Heart left ventricle (tissue), 16 donors: Measurements from ENCODE around the gene BMPER. TPM values are rescaled to one million over a fixed set of nuclear protein-coding genes. Genes with fewer than 3 reads are reported as not detected.

Experiments used
- ATAC-seq, 4 donors: fragments of 200-7000 bp; cut with Tn5 transposase; one replicate each; pipeline ENCODE4 v1.9.1; 2020 to 2022; ENCODE audit warnings: moderate library complexity in 4 of 4, mild to moderate bottlenecking in 3 of 4, moderate number of reproducible peaks in 1 of 4
- DNase-seq, 5 donors: peaks; one replicate each; pipeline ENCODE4 v3.0.0-alpha.2; 2020
- H3K27ac ChIP-seq, 12 donors: fragments of 200-600 bp; sonication (generic) in 4 of 12; one replicate each; pipeline versions ENCODE4 v1.5.0 to v1.8.0; 2016 to 2022; ENCODE audit warnings: mild to moderate bottlenecking in 2 of 12
- H3K27me3 ChIP-seq, 9 donors: fragments of 200-600 bp; sonication (generic) in 2 of 9; one replicate each; pipeline versions ENCODE4 v1.5.1 to v1.8.0; 2016 to 2022; ENCODE audit warnings: mild to moderate bottlenecking in 3 of 9
- H3K36me3 ChIP-seq, 9 donors: fragments of 200-600 bp; sonication (generic) in 2 of 9; one replicate each; pipeline versions ENCODE4 v1.5.0 to v1.8.0; 2018 to 2022; ENCODE audit warnings: mild to moderate bottlenecking in 2 of 9
- H3K4me1 ChIP-seq, 12 donors: fragments of 200-600 bp; sonication (generic) in 4 of 12; one replicate each; pipeline versions ENCODE4 v1.5.0 to v1.8.0; 2016 to 2022; ENCODE audit warnings: mild to moderate bottlenecking in 3 of 12
- H3K4me3 ChIP-seq, 12 donors: fragments of 200-600 bp; sonication (generic) in 4 of 12; one replicate each; pipeline versions ENCODE4 v1.5.0 to v1.8.0; 2017 to 2022; ENCODE audit warnings: mild to moderate bottlenecking in 9 of 12, moderate library complexity in 4 of 12
- H3K9me3 ChIP-seq, 12 donors: fragments of 200-600 bp; sonication (generic) in 4 of 12; one replicate each; pipeline versions ENCODE4 v1.5.0 to v1.8.0; 2016 to 2022; ENCODE audit warnings: mild to moderate bottlenecking in 1 of 12
- CTCF ChIP-seq, 12 donors: fragments of 200-600 bp; sonication (generic) in 4 of 12; IDR thresholded peaks; one replicate each; pipeline versions ENCODE4 v1.5.0 to v1.8.0; 2018 to 2022; ENCODE audit warnings: antibody characterized with exemption in 12 of 12, mild to moderate bottlenecking in 5 of 12
- POLR2A ChIP-seq, 2 donors: fragments of 450-650 bp; IDR thresholded peaks; one replicate each; pipeline ENCODE4 v1.6.1; 2017; ENCODE audit warnings: antibody characterized with exemption in 2 of 2, mild to moderate bottlenecking in 2 of 2, moderate library complexity in 2 of 2
- WGBS, 4 donors: extraction: QIAGEN DNeasy Blood & Tissue Kit in 2 of 4; methylation state at CpG; one replicate each; pipeline versions ENCODE4 v1.1.5 to v1.1.7; 2013 to 2018; 5-methylcytosine and 5-hydroxymethylcytosine counted together
- intact Hi-C, 10 donors: fragments of 100-400 bp; cut with DNase I; formaldehyde crosslinking; loops; one replicate each; pipeline versions ENCODE4 v1.11.1 to v1.14.2; 2022
- polyA plus RNA-seq, 2 donors: library from polyadenylated mRNA; stranded (reverse); fragments of 200-250 nt; gene quantifications; one replicate each; pipeline ENCODE4 v1.2.3, GENCODE V29; 2013
- total RNA-seq, 9 donors: library from RNA; depleted of rRNA in 2 of 9; stranded (reverse); fragments of >200 nt in 2 of 9; fragmentation: NEBNext Ultra II Directional in 3 of 9; extraction: Animal tissue kit (Norgen Biotek cat#: 25700) in 3 of 9; gene quantifications; one replicate each; pipeline versions ENCODE4 v1.1.0 to v1.2.4, GENCODE V29; 2016 to 2023
- donor health status: ischemic (EF 13 %, LVEDD 7.1; RV severe dilation, severe dysfunction).
- donor health status: healthy with polysubstance abuse.
- donor health status: DM: no; HTN: yes; CAD: no.
- donor health status: DM: no; HTN: no; CAD: no.
- donor health status: ischemic (EF 25% LVEDD 6.9; RV normal size, moderate dysfunction).
- donor health status: ischemic (EF 25% LVEDD 5.7; RV mildly dilated, moderate dysfunction).
- donor health status: healthy.
- donor health status: DM: yes; HTN: yes; CAD: no.
- donor health status: ischemic (EF 35%, LVEDD 5.7; RV mildly dilated, moderate dysfunction).
- donor health status: nonischemic (EF 11% LVEDD 7.7; RV severe dilation, severe dysfunction).
- donor health status: DM: yes; HTN: yes; CAD: no.
- donor health status: PGD.
- donor health status: ischemic (EF 29% LVEDD 5.4; RV normal size, mild dysfunction).
- donor health status: nonischemic (EF 23%, LVEDD 6.1; RV moderate dilation, normal function).

Gene BMPER
- total and polyA plus RNA-seq, 11 donors, result 0.05 to 4.2 (median 0.85) TPM

GRCh38 chr7:34123316-34123715 lies 218.0 kb downstream of the BMPER start:
- WGBS, 4 donors, result 67 to 81% (median 76%) methylated on average over 2 of the region's 2 CpGs
- intact Hi-C loops, result no loop called here
- Histone ChIP-seq H3K27ac (no peak overlapping the region), H3K27me3 (no peaks in the 10 kb centered on the region), H3K9me3 (peaks cover 0 to 35% (median 20%) of the 10 kb centered on the region in 12 donors), H3K4me1 (no peaks in the 10 kb centered on the region), H3K36me3 (no peaks in the 10 kb centered on the region), H3K4me3 (no peak overlapping the region)
- ATAC-seq (no peak), DNase-seq (no peak)
- TF ChIP-seq CTCF (IDR thresholded peaks at IDR 0.05) (no peak), POLR2A (IDR thresholded peaks at IDR 0.05) (no peak)

GRCh38 chr7:34124765-34125164 lies 219.4 kb downstream of the BMPER start:
- H3K4me1 ChIP-seq, result no peaks in the 10 kb centered on the region
- H3K9me3 ChIP-seq, result peaks cover 0 to 35% (median 20%) of the 10 kb centered on the region in 12 donors
- TF ChIP-seq POLR2A (IDR thresholded peaks at IDR 0.05), result no peak
- no peak for TF ChIP-seq CTCF (IDR thresholded peaks at IDR 0.05)
- H3K27ac ChIP-seq, result no peak overlapping the region
- no peaks in the 10 kb centered on the region for H3K36me3 ChIP-seq
- DNase-seq, result no peak
- 0 to 73% (median 34%) methylated on average over 1 of the region's 1 CpG for WGBS, 4 donors
- H3K4me3 ChIP-seq, result no peak overlapping the region
- H3K27me3 ChIP-seq, result no peaks in the 10 kb centered on the region
- intact Hi-C loops, result no loop called here
- no peak for ATAC-seq

GRCh38 chr7:34128762-34129161 lies 223.4 kb downstream of the BMPER start:
- ATAC-seq, result no peak
- intact Hi-C loops, result no loop called here
- Histone ChIP-seq H3K36me3 (no peaks in the 10 kb centered on the region), H3K27ac (no peak overlapping the region), H3K4me1 (no peaks in the 10 kb centered on the region), H3K4me3 (no peak overlapping the region), H3K9me3 (peaks cover 0 to 29% (median 19%) of the 10 kb centered on the region in 12 donors), H3K27me3 (no peaks in the 10 kb centered on the region)
- 36 to 49% (median 45%) methylated on average over 5 of the region's 5 CpGs for WGBS, 4 donors
- no peak for DNase-seq
- no peak for TF ChIP-seq POLR2A (IDR thresholded peaks at IDR 0.05)
- TF ChIP-seq CTCF (IDR thresholded peaks at IDR 0.05), result no peak

- H3K4me1 ChIP-seq, result no peaks in the 10 kb centered on the region
- ATAC-seq, result no peak
- 88 to 91% (median 89%) methylated on average over 5 of the region's 5 CpGs for WGBS, 4 donors
- H3K36me3 ChIP-seq, result no peaks in the 10 kb centered on the region
- intact Hi-C loops, result loop anchor here in 3 of 10 donors (5.0 to 10.0 kb wide), 3 partner anchors 194 to 467 kb away; no protein-coding TSS in a partner anchor
- DNase-seq, result no peak
- no peak overlapping the region for H3K4me3 ChIP-seq
- H3K9me3 ChIP-seq, result peaks cover 0 to 9% (median 2%) of the 10 kb centered on the region in 12 donors
- H3K27me3 ChIP-seq, result no peaks in the 10 kb centered on the region
- no peak overlapping the region for H3K27ac ChIP-seq
- TF ChIP-seq CTCF (IDR thresholded peaks at IDR 0.05) (no peak), POLR2A (IDR thresholded peaks at IDR 0.05) (no peak)
Observed at GRCh38 chr7:34130558-34131295, 225.4 kb downstream of the BMPER start.
